HG02943 (cell line): Measurements from ENCODE around the gene TM4SF18.

Source experiments
- ATAC-seq: cut with Tn5 transposase; IDR thresholded peaks from one replicate; pipeline ENCODE4 v1.9.1; 2021; ENCODE audit warnings: mild to moderate bottlenecking, low read depth, moderate library complexity; ENCODE audit not compliant: unreplicated experiment

TM4SF18 gene

GRCh38 chr3:149331396-149331795 is 2.0 kb downstream of the TM4SF18 start:
- ATAC-seq, result no peak

DNA sequence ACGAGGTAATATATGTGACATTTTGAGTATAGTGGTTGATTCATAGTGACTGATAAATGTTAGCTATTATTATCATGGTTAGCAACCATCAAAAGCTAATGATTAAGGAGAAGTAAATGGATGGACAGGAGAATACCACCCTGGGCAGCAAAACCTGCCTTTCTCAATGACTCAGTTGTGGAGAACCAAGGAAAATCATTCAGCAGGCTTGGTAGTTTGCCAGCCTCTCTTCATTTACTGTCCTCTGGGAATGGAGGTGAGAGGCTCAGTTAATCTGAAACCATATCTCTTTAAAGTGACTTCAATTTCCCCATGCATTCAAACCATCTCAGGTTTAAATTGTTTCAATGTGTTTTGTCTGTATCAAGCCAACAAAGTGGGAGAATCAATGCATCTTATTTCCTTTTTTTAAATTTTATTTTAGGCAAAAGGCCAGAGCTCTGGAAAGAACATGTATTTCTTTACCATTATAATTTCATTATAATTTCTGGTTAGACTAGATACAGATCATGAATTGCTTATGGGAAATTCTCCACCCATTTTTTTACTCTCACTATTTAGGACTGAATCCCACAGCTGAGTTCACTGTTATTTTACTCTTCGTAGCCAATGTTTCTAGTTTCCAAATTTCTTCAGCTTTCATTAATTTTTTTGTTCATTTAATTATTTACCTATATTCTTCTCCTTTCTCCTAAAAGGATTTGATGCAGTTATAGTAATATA is 2.7 kb downstream of the TM4SF18 start:
- ATAC-seq, result no peak

GRCh38 chr3:149327156-149327555 is 6.3 kb downstream of the TM4SF18 start:
- ATAC-seq, result no peak

DNA sequence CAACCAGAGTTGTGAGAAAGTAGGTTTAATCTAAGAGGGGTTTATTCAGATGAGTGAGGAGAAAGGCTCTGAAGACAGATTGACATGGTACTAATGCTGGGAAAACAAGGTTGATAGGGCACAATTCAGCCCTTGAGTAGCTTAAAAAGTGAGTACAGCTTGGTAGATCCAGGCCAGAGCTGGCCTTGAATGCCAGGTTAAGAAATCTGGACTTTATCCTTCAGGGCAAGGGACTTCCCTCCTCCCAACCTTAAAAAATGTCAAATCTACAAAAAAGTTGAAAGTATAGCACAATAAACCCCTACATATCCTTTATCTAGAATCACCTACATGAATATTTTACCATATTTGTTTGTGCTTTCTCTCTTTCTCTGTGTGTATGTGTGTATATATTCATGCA is 7.9 kb downstream of the TM4SF18 start:
- no peak for ATAC-seq

GRCh38 chr3:149324332-149324731 is 9.1 kb downstream of the TM4SF18 start:
- no peak for ATAC-seq

- no peak for ATAC-seq
These were observed 11.8 kb downstream of the TM4SF18 start for GRCh38 chr3:149321640-149322039.

DNA sequence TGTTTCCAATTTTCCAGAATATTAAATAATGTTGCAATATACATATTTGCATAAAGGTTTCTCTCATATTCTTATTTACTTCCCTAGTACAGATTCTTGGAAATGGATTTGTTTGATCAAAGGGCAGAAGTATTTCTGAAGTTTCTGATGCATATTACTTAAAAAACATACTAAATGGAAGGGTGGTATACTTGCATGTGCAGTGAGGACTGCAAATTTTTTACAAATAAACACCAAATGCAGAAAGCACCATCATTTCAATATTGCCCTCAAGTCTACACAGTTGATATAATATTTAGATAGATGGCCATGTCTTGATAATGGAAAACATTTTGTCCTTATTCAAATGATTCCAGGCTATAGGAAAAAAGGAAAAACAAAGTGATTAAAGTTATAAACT is 12.3 kb downstream of the TM4SF18 start:
- no peak for ATAC-seq

DNA sequence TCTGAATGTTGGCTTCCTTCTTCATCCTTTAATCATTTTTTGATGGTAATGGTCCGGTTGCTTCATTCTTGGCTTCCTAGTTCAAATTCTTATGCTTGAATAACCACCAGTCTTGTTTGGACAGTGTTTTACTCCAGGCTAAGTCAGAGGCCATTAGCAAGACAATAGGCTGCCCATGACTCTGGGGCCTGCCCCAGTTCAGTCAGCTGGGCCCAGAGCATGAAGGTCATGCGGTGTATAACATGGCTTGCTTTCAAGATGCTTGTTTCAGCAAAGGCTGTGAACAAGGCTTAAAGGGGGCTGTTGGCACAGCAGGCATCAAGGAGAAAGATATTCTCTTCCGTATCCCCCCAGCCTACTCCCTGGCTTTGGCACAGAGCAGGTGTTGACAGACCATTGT is 13.7 kb downstream of the TM4SF18 start:
- no peak for ATAC-seq

DNA sequence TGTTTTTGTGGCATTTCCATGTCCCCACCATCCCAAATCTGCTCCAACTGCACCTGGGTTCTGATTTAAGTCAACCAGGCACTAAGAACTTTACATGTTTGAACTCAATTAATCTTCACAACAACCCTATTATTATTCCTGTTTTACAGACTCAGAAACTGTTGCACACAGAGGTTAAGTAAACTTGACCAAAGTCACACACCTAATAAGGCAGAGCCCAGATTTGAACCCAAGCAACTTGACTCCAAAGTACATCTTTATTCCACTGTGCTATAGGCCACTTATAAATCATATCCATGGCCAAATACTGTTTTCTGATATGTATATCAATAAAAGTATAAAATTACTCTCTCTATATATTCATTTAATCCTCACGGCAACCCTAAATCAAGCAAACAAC is 16.4 kb downstream of the TM4SF18 start:
- no peak for ATAC-seq

- ATAC-seq, result no peak
These were observed 17.0 kb downstream of the TM4SF18 start for GRCh38 chr3:149316437-149316836.

GRCh38 chr3:149315694-149316093 is 17.7 kb downstream of the TM4SF18 start:
- no peak for ATAC-seq

DNA sequence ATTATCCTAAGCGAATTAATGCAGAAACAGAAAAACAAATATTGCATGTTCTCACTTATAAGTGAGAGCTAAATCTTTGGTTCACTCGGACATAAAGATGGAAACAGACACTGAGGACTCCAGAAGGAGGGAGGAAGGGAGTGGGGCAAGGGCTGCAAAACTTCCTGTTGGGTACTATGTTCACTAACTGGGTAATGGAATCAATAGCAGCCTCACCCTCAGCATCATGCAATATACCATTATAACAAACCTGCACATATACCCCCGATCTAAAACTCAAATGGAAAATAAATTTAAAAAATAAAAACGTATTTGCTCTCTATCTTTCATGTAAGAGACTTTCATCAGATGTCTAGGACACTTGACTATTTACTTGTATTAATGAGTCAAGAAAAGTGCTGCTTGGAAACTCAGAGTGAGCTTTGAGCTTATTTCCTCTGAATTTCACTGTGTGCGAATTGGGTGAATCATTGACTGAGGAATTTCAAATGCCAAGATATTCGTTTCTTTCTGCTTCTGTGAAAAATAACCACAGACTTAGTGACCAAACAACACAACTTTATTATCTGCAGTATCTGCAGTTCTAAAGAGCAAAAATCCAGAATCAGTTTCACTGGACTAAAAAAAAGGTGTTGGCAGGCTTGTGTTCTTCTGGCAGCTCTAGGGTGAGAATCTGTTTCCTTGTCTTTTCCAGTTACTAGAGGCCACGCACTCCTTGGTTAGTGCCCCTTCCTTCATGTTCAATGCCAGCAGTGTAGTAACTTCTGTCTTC is 18.4 kb downstream of the TM4SF18 start:
- ATAC-seq, result no peak

DNA sequence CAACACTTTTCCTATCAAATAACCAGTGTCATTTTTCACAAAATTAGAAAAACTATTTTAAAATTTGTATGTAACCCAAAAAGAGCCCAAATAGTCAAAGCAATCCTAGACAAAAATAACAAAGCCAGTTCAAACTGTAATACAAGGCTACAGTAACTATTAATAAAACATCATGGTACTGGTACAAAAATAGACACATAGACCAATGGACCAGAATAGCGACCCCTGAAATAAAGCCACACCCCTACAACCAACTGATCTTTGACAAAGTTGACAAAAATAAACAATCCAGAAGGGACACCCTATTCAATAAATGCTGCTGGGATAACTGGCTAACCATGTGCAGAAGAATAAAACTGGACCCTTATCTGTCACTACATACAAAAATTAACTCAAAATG is 19.9 kb downstream of the TM4SF18 start:
- ATAC-seq, result no peak

- ATAC-seq, result no peak
These were observed 22.5 kb downstream of the TM4SF18 start for GRCh38 chr3:149310796-149311534.

DNA sequence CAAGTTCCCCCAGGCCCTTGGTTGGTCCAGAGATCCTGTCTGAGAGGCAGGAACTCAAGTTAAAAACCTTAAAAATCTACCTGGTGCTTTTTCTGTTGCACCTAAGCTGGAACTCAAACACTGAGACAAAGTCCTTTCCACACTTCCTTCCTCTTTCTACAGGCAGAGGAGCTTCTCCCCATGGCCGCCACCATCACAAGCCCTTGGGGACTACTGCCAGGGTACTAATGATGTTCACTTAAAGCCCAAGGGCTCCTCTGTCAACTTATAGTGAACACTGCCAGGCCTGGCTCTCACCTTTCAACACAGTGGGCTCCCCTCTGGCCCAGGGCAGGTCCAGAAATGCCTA is 26.0 kb downstream of the TM4SF18 start:
- ATAC-seq, result no peak

DNA sequence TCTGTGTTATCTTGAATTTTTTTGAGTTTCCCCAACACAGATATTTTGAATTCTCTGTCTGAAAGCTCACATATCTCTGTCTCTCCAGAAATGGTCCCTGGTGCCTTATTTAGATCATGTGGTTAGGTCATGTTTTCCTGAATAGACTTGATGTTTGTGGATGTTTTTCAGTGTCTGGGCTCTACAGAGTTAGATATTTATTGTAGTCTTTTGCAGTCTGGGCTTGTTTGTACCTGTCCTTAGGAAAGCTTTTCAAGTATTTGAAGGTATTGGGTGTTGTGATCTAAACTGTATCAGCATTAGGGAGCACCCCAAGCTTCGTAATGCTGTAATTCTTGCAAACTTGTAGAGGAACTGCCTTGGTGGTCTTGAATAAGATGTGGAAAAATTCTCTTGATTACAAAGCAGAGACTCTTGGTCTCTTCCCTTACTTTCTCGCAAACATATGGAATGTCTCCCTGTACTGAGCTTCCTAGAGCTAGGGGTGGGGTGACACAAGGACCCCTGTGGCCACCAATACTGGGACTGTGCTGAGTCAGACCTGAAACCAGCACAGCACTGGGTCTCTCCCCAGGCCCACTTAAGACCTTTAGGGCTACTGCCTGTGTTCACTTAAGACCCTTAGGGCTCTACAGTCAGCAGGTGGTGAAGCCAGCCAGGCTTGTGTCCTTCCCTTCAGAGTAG is 26.5 kb downstream of the TM4SF18 start:
- ATAC-seq, result no peak

DNA sequence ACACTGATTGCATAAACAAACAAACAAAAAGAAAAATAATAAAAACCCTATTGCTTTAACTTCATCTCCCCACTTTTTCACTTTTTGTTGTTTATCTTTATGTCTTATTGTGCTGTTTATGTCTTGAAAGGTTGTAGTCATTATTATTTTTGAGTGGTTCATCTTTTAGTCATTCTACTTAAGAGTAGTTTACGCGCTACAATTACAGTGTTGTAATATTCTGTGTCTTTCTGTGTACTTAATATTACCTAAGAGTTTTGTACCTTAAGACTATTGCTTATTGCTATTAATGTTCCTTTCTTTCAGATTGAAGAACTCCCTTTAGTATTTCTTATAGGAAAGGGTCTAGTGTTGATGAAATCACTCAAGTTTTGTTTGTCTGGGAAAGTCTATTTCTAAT is 28.1 kb downstream of the TM4SF18 start:
- no peak for ATAC-seq

DNA sequence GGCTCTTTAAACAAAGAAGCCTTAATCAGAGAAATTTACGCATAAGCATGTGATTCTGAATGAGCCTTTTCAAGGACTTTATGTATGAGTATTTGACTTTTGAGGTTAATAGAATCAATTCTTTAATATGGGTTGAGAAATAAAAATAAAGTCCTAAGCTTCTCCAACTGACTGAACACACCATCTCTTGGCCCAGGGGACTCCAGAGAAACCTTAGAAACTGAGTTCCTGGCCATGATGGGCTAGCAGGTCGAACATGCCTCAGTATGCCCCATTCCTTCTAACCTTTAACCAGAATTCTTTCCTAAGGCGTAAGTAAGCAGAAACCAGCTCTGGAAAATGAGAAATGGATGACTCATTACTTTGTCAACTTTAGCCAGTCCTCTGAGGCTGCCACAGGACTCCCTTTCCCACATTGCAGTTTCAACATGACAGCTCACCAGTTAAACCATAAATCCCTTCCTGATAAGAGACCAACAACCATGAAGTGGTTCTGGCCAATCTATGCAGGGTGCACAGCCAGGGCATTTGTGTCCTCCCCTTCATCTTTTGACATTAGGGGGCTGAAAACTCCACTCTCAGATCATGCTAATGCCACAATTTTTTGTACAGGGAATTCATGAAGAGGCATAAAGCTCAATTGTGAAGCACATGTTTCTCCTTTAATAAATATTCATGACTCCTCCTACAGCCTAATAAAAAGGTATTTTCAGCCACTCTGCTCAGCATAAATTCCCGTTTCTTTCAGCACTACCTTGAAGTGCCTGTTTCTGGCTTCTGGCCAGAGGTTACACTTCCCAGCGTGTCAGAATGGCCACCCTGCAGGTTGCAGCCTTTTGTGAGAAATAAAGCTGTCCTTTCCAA is 33.3 kb downstream of the TM4SF18 start:
- ATAC-seq, result no peak

DNA sequence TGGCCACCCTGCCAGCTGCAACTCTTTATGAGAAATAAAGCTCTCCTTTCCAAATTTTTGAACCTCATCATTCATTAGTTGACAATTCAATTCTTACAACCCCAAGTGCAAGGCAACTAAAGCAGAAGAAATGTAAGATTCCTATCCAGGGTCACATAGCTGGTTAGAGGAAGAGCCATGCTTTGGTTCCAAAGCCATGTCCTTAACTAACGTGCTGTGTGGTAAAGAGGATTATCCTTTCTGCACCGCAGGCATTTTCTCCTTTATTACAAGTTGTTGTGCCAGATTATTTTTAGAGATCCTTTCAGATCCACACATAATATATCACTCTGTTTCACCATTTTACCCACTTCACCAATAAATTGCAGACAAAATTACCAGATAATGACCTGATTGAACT is 36.5 kb downstream of the TM4SF18 start:
- no peak for ATAC-seq

DNA sequence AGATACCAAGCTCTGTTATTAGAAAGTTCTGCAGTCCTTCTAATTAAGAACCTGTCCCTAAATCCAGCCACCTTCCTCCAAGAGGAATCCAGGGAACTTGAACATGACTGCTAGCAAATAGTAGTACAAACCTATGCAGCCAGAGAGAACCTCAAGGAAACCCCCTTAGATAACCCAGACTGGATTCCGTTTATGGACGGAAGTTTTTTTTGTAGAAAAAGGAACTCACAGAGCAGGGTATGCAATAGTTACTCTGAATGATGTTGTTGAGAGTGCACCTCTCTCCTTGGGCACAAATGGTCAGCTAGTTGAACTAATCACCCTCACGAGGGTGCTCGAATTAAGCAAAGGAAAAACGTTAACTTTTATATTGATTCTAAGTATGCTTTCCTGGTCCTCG is 40.8 kb downstream of the TM4SF18 start:
- ATAC-seq, result no peak
